ENCODE measurements around the gene SLC16A9.

The SLC16A9 gene

DNA sequence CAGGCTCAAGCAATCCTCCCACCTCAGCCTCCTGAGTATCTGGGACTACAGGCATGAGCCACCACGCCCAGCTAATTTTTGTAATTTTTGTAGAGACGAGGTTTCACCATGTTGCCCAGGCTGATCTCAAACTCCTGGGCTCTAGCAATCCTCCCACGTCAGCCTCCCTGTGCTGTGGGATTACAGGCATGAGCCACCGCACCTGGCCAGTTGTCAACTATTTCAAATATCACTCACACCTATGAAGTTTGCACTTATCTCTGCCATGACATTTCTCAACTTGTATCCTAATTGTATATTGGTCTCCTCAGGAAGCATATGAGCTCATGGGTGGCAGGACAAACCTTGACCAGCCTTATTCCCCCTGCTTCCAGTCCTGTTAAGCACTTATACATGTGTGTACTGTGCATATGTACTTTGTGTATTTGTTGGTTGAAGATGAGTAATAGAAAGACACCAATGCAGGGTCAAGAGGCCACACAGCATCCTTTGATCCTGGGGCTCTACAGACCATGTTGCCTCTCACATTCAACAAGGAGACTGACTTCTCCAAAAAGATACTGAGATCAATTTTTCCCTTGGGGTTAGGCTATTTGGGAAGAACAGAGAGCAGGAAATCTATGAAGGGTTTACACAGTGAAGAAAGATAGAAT is 82.2 kb downstream of the SLC16A9 start:
- DNase-seq (ENCODE audit: low spot score), result no peak

DNA sequence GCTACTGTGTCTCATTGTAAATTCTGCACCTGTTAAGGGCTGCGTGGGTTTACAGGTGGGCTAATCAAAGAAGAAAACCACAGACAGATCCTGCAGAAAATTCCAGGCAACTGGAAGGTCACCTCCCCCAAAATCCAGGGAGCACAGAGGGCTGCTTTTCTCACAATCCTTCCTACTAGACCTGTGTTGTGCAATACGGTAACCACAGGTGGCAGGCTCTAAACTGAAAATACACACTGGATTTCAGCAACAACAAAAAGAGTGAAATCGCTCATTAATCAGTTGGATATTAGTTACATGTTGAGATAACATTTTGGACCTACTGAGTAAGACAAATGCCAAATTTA is 83.2 kb downstream of the SLC16A9 start:
- DNase-seq (ENCODE audit: low spot score), result no peak

DNA sequence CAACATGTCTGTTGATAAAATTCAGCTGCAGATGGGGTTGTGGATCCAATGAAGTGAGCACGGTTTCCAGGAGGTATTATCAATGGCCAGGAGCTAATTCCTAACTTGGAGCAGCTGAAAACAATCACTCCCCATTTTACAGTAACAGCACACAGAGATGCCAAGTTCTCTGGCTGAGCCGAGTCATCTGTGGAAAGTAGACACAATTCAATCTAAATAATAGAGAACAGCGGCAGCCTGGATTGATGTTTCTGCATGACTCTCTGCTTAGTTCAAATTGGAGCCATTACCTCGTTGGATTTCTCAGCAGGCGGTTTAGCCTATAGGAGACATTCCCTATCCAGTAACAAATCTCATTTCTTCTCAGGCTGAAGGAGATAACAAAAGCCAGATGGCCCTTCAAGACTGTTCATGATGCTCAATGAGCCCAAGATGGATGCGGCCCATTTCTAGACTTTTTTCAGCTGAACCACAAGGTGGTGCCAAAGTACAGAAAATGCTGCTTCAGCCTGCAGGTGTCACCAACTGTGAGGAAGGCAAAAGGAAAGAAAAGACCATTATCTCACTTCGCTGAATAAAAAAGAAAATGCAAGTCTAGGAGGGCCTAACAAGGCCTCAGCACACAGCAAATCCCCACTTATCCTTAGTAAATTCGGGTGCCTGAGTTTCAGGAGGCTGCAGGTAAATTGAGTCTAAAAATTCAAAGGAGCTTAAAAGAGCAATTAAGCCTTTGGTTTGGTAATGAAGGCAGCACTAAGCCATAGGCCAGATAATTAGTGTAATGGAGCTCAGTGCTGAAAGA is 83.7 kb downstream of the SLC16A9 start:
- DNase-seq (ENCODE audit: low spot score), result peak; percentile 80

DNA sequence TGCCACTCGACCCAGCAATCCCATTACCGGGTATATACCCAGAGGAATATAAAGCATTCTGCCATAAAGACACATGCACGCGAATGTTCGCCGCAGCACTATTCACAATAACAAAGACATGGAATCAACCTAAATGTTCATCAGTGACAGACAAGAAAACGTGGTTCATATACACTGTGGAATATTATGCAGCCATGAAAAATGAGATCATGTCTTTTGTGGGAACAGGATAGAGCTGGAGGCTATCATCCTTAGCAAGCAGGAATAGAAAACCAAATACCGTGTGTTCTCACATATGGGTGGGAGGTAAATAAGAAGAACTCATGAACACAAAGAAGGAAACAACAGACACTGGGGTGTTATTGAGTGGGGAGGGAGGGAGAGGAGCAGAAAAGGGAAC is 84.7 kb downstream of the SLC16A9 start:
- no peak for DNase-seq (ENCODE audit: low spot score)

DNA sequence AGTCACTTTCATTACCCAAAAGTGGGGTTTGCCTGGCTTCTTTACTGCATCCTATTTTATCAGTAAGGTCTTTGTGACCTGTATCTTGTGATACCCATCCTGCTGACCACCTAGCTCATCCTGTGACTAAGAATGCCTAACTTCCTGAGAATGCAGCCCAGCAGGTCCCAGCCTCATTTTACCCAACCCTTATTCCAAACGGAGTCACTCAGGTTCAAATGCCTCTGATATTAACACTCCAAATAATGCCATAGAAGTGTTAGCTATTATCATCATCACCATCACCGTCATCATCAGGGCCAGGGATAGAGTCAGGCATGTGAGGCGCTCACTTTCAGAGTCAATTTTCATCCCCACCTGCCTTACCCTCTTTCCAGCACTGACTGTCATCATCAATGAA is 85.5 kb downstream of the SLC16A9 start:
- no peak for DNase-seq (ENCODE audit: low spot score)

DNA sequence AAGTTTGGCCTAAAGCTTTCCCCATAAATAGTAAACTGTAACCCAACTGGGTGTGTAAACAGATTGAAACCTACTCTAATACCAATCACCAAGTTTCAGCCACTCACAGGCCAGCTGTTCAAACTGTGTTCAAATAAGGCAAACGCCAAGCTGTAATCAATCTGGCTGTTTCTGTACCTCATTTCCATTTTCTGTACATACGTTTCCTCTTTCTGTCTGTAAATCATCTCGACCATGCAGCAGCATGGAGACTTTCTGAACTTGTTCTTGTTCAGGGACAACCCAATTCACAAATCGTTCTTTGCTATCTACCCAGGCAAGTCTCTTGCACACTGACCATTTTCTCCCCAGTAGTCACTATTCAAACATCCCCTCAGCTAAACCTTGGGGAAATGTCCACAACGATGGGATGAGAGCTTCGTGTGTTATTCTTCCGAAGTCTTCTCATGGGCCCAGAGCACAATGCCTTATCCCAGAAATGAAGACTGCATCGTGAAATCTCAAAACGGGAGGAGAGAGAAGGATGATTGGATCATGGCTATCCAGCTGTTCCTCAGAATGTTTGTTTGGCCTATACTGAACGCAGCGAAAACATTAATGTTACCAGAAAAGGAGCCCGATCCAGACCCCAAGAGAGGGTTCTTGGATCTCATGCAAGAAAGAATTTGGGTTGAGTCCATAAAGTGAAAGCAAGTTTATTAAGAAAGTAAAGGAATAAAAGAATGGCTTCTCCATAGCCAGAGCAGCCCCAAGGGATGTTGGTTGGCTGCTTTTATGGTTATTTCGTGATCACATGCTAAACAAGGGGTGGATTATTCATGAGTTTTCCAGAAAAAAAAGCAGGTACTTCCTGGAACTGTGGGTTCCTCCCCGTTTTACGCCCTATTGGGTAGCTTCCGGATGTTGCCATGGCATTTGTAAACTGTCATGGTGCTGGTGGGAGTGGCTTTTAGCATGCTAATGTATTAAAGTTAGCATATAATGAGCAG is 86.2 kb downstream of the SLC16A9 start:
- no peak for DNase-seq (ENCODE audit: low spot score)

DNA sequence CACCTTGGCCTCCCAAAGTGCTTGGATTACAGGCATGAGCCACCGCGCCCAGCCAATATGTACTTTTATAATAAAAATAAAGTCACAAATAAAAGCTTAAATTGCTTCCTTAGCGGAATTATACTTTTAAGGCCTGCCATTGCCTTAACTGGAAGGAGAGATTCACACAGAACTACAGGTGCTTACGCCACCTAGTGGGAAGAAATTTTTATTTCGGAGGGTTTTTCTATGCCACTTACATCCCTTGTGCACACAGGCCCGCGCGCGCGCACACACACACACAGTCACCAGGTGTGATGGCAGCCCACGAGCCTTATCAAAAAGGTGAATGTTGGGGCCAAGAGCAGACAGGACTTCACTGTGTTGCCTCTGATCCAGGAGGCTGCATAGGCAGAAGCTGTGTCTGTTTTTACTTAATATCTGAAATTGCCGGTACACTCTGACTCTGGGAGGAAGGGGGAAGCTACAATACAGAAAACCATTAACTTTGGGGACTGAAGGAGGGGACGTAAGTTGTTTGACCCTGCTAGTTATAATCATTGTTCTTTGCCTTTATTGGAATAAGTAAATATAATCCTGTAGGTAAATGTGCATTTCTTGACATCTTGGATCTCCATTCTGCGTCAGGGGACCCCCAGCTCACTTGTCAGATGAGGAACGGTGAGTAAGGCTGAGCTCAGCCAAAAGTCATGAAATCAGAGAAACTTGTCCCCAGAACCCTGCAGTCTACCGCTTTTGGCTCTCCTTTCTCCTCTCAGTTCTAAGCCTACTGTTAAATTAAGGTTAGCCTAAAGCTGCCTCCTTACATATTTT is 87.1 kb downstream of the SLC16A9 start:
- DNase-seq (ENCODE audit: low spot score), result peak; percentile 81

DNA sequence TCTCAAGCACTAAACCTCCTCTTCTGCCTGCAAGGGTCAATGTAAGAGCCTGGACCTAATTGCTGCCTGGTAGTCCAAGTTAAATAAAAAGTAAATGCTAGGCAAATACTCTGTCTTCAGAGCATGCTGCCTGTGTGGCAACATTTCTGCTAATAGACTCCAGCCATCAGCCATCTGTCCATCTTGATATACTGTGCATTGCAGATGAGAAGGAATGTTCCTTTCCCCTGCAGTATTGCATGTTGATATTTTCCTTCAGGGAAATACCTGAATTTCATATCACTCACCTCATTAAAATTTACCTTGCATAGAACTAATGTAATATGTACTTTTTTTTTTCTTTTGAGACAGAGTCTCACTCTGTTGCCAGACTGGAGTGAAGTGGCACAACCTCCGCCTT is 87.9 kb downstream of the SLC16A9 start:
- DNase-seq (ENCODE audit: low spot score), result no peak

DNA sequence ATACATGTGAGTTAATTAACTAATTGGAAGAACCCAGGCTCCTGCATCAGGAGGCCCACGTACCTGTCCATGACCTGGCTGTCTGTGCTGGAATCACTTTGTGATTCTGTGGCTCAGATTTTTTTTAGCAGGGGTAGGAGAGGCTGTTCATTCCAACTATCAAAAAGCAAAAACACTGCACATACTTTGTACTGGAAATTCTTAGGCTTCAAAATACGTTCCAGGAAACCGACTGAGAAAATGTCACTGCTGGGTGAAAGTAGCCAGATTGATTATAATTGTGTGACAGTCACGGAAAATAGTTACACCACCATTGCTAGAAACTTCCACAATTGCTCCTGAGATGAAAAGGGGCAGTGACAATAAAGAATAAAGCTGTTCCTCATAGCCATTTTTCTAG is 91.0 kb downstream of the SLC16A9 start:
- no peak for DNase-seq (ENCODE audit: low spot score)

DNA sequence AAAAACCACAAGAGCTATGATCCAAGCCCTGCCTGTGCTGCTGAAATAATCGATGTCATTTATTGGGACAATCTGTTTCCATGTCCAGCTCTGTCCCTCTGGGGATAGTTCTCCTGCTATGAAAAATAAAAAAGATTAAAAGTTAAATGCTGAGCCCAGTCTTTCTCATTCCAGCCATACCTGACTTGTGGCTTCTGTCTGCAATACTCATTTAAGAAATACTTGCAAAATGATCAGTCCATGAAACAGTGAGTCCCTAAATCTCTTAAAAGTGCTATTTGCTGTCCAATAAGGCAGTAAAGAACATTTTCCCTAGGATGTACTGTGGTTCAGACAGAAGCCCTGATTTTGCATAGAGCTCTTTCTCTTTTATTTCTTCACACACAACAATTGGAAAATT is 91.7 kb downstream of the SLC16A9 start:
- no peak for DNase-seq (ENCODE audit: low spot score)

DNA sequence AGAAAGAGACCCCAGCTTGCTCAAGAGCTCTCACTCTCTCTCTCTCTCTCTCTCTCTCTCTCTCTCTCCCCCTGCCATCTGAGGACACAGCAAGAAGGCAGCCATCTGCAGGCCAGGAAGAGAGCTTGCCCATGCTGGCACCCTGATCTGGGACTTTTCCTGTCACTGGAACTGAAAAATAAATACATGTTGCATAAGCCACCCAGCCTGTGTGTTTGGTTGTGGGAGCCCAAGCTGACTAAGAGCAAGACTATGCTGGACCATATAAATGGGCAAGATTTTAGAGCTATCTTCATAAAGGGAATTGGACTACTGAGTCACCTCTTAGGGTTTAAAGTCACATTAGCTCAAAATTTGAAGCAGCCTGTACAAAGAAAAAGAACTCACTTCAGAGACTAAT is 98.6 kb downstream of the SLC16A9 start:
- no peak for DNase-seq (ENCODE audit: low spot score)

DNA sequence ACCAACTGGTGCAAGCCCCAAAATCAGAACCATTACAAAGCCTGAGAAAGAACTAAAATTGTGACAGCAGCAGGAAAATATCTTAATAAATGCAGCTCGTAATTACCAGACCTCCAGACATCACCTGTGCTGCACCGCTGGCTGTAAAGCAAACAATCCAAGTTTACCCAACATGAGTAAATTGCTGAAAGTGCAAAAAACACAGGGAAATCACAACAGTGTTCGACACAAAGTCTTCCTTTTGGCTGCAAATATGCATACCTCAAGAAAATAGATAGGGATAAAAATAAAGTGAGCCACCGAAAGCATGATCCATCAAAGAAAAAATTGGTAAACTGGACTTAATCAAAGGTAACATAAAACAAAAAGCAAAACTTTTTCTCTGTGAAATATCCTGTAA is 101.7 kb downstream of the SLC16A9 start:
- DNase-seq (ENCODE audit: low spot score), result no peak

DNA sequence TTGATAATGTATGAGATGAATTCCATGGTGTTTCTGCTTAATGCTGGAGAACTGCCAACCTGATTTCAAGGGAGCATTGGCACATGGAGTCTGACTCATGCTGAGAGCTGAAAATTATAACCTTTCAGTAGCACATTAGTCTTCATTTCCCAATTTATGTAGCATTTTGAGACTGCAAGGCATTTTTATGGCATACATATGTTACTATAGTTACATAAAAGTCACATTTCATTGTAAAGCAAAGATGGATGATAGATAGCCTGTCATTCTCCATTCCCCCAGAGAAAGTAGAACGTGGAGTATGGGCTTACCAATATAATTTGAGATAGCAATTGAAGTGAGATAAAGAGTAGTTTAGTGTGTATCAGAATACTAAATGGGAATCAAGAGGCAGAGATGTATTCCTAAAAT is 103.1 kb downstream of the SLC16A9 start:
- peak; percentile 22 for DNase-seq (ENCODE audit: low spot score)

DNA sequence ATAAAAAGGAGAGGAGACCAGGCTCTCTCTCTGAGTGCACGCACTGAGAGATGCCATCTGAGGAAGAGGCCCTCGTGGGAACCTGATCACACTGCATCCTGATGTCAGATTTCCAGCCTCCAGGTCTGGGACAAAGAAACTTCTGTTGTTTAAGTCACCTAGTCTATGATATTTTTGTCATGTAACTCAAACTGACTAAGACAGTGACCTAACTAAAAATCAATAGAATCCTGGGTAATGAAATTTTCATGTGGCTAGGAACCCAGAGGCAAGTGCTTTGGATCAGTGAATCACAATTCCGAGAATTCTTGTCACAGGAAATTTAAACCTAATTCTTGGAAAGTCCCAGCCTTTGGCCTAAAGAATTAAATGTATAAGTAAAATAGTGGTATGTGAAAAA is 107.7 kb downstream of the SLC16A9 start:
- DNase-seq (ENCODE audit: low spot score), result no peak

Data from GM03348 (cell line).